Trophoblast cell (in vitro differentiated cells and primary cell): ENCODE measurements around the gene CFAP46.

Source experiments
- DNase-seq, 2 donors: peaks; one replicate each; pipeline ENCODE4 v3.0.0-alpha.2; 2016
- H2AFZ ChIP-seq: 2 replicates; pipeline ENCODE4 v1.6.1; 2013; ENCODE audit warnings: low read length, moderate library complexity, mild to moderate bottlenecking; ENCODE audit not compliant: insufficient read depth, poor library complexity
- H2AK5ac ChIP-seq: 2 replicates; pipeline ENCODE4 v1.6.1; 2013; ENCODE audit warnings: mild to moderate bottlenecking, low read length
- H2BK120ac ChIP-seq: 2 replicates; pipeline ENCODE4 v1.6.1; 2013; ENCODE audit warnings: low read length, mild to moderate bottlenecking, moderate library complexity; ENCODE audit not compliant: insufficient read depth, poor library complexity
- H2BK12ac ChIP-seq: 2 replicates; pipeline ENCODE4 v1.6.1; 2013; ENCODE audit warnings: mild to moderate bottlenecking, low read length, moderate library complexity
- H2BK5ac ChIP-seq: 2 replicates; pipeline ENCODE4 v1.6.1; 2013; ENCODE audit warnings: low read length, low read depth, moderate library complexity, mild to moderate bottlenecking; ENCODE audit not compliant: poor library complexity
- H3K14ac ChIP-seq: 2 replicates; pipeline ENCODE4 v1.6.1; 2013; ENCODE audit warnings: mild to moderate bottlenecking, low read length
- H3K18ac ChIP-seq: 2 replicates; pipeline ENCODE4 v1.6.1; 2013; ENCODE audit warnings: mild to moderate bottlenecking, low read length
- H3K23ac ChIP-seq: 2 replicates; pipeline ENCODE4 v1.6.1; 2013; ENCODE audit warnings: low read length
- H3K27ac ChIP-seq: 2 replicates; pipeline ENCODE4 v1.5.1; 2013; ENCODE audit warnings: low read depth, mild to moderate bottlenecking, inconsistent platforms, low read length, moderate library complexity
- H3K27me3 ChIP-seq: 2 replicates; pipeline ENCODE4 v1.6.1; 2013; ENCODE audit warnings: inconsistent platforms, mild to moderate bottlenecking, low read length, moderate library complexity; ENCODE audit not compliant: insufficient read depth
- H3K36me3 ChIP-seq, 2 experiments: 1 replicate in 1 of 2; 2 replicates in 1 of 2; pipeline ENCODE4 v1.6.1; 2013; ENCODE audit warnings: low read length in 2 of 2, mild to moderate bottlenecking in 2 of 2, moderate library complexity in 1 of 2; ENCODE audit not compliant: insufficient read depth in 2 of 2, control insufficient read depth in 1 of 2
- H3K4ac ChIP-seq: 2 replicates; pipeline ENCODE4 v1.6.1; 2013; ENCODE audit warnings: low read depth, mild to moderate bottlenecking, low read length, moderate library complexity
- H3K4me1 ChIP-seq, 2 experiments: 1 replicate in 1 of 2; 2 replicates in 1 of 2; pipeline ENCODE4 v1.6.1; 2013; ENCODE audit warnings: low read length in 2 of 2, mild to moderate bottlenecking in 2 of 2, moderate library complexity in 1 of 2; ENCODE audit not compliant: insufficient read depth in 2 of 2, control insufficient read depth in 1 of 2
- H3K4me2 ChIP-seq: 2 replicates; pipeline ENCODE4 v1.6.1; 2013; ENCODE audit warnings: inconsistent platforms, mild to moderate bottlenecking, low read length, moderate library complexity
- H3K4me3 ChIP-seq: 2 replicates; pipeline ENCODE4 v1.5.1; 2013; ENCODE audit warnings: mild to moderate bottlenecking, low read depth, low read length, inconsistent platforms
- H3K79me1 ChIP-seq: one replicate; pipeline ENCODE4 v1.6.1; 2013; ENCODE audit warnings: low read length
- H3K79me2 ChIP-seq: 2 replicates; pipeline ENCODE4 v1.6.1; 2013; ENCODE audit warnings: low read length, mild to moderate bottlenecking; ENCODE audit not compliant: control insufficient read depth, insufficient read depth, poor library complexity
- H3K9ac ChIP-seq: 2 replicates; pipeline ENCODE4 v1.6.1; 2013; ENCODE audit warnings: mild to moderate bottlenecking, low read length
- H3K9me3 ChIP-seq: 2 replicates; pipeline ENCODE4 v1.6.1; 2013; ENCODE audit warnings: low read depth, mild to moderate bottlenecking, control low read depth, inconsistent platforms, low read length; ENCODE audit not compliant: insufficient read depth
- H4K12ac ChIP-seq: 2 replicates; pipeline ENCODE4 v1.6.1; 2013; ENCODE audit warnings: low read depth, mild to moderate bottlenecking, low read length, moderate library complexity
- H4K8ac ChIP-seq: 2 replicates; pipeline ENCODE4 v1.6.1; 2013; ENCODE audit warnings: low read depth, mild to moderate bottlenecking, low read length, moderate library complexity
- H4K91ac ChIP-seq: one replicate; pipeline ENCODE4 v1.6.1; 2013; ENCODE audit warnings: low read depth, mild to moderate bottlenecking, low read length, moderate library complexity
- WGBS: extraction: QIAGEN DNeasy Blood & Tissue Kit; methylation state at CpG from one replicate; pipeline ENCODE4 v1.1.7; 2013; ENCODE audit warnings: missing lambda C conversion rate; ENCODE audit not compliant: insufficient read length, insufficient coverage; ENCODE audit errors: extremely low coverage; 5-methylcytosine and 5-hydroxymethylcytosine counted together

CFAP46 gene

DNA sequence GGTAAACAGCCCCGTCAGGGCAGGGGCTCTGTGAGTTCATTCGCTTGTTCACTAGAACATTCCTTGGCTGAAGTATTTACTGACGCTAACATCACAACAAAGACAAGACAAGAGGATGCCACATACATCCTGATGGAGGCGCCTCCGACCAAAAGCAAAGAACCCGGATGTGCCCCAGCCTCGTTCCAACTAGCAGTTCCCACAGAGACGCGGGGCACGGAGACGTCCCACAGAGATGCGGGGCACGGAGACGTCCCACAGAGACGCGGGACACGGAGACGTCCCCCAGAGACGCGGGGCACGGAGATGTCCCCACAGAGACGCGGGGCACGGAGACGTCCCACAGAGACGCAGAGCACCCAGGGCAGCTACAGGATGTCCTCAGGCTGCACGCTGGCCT, 35.4 kb upstream of the CFAP46 start:
- no CpG with 5 or more reads among the region's 27 CpGs for WGBS
- H3K23ac ChIP-seq: no peak overlapping the region
- no peaks in the 10 kb centered on the region for H3K4me1 ChIP-seq
- H3K79me2 ChIP-seq: no peaks in the 10 kb centered on the region
- H3K18ac ChIP-seq: no peak overlapping the region
- no peak overlapping the region for H4K12ac ChIP-seq
- no peak overlapping the region for H2BK12ac ChIP-seq
- H3K14ac ChIP-seq: no peak overlapping the region
- no peak overlapping the region for H4K8ac ChIP-seq
- H3K9me3 ChIP-seq: peaks cover 6% of the 10 kb centered on the region
- H3K9ac ChIP-seq: no peak overlapping the region
- no peaks in the 10 kb centered on the region for H3K27me3 ChIP-seq
- no peak overlapping the region for H2AFZ ChIP-seq
- H3K79me1 ChIP-seq: no peaks in the 10 kb centered on the region
- no peak for DNase-seq
- no peak overlapping the region for H3K27ac ChIP-seq
- no peak overlapping the region for H3K4me2 ChIP-seq
- no peak overlapping the region for H2BK5ac ChIP-seq
- no peak overlapping the region for H3K4me3 ChIP-seq
- H2AK5ac ChIP-seq: no peak overlapping the region
- no peak overlapping the region for H4K91ac ChIP-seq
- H3K36me3 ChIP-seq: no peaks in the 10 kb centered on the region
- no peak overlapping the region for H2BK120ac ChIP-seq
- no peak overlapping the region for H3K4ac ChIP-seq

DNA sequence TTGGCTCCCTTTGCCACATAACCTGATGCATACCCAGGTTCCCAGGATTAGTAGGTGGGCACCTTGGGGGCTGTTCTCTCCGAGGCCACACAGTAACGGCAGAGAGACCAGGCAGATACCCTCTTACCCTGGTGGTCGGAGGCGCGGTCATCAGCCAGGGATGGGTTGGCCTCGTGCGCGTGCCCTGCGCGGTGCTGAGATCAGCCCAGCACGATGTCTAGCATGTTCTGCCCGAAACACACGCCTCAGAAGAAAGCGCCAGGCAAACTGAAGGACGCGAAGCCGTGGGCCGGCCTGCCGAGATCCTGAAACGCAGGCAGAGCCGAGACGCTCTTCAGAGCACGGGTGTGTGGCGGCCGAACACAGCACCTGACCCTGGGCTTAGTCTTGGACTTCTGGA, 34.7 kb upstream of the CFAP46 start:
- Histone ChIP-seq H3K79me2 (no peaks in the 10 kb centered on the region), H3K14ac (no peak overlapping the region), H2AK5ac (no peak overlapping the region), H3K4ac (no peak overlapping the region), H3K27me3 (no peaks in the 10 kb centered on the region), H4K8ac (no peak overlapping the region), H3K9me3 (peaks cover 4% of the 10 kb centered on the region), H3K4me3 (no peak overlapping the region), H3K36me3 (no peaks in the 10 kb centered on the region), H2BK120ac (no peak overlapping the region), H4K91ac (no peak overlapping the region), H3K27ac (no peak overlapping the region), H2AFZ (no peak overlapping the region), H3K18ac (no peak overlapping the region), H3K4me1 (no peaks in the 10 kb centered on the region), H3K79me1 (no peaks in the 10 kb centered on the region), H4K12ac (no peak overlapping the region), H3K9ac (no peak overlapping the region), H2BK12ac (no peak overlapping the region), H2BK5ac (no peak overlapping the region), H3K4me2 (no peak overlapping the region), H3K23ac (no peak overlapping the region)
- no CpG with 5 or more reads among the region's 25 CpGs for WGBS
- no peak for DNase-seq

DNA sequence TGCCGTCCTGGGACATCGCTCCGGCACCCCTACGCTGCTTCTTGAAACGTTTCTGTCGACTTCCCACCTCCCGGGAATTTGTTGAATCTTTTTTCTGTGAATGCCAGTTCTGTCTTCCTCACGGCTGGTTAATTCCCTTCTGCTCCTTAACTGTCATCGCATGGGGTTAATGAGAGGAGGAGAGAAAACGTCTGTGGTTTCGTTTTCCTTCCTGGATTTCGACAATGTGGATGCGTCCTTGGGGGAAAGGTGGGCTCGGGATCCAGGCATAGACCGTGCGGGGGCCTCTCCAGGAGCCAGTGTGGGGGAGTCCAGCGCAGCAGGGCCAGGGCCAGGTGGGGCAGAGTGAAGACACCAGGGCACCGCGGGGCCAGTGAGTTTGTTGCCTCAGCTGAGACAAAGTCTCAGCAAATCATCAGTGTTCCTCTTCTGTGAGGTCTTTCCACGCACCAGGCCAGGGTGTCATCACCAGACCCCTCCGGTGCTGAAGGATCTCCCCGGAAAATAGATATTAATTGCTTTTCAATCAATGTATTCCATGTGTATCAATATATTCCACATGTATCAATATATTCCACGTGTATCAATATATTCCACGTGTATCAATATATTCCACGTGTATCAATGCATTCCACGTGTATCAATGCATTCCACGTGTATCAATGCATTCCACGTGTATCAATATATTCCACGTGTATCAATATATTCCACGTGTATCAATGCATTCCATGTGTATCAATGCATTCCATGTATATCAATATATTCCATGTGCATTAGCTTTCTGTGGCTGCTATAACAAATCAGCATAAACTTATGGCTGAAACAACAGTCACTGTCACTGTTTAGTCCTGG, 33.7 kb upstream of the CFAP46 start:
- H3K27ac ChIP-seq: no peak overlapping the region
- DNase-seq: no peak
- H3K79me1 ChIP-seq: no peaks in the 10 kb centered on the region
- no peak overlapping the region for H3K4me2 ChIP-seq
- no CpG with 5 or more reads among the region's 30 CpGs for WGBS
- H2BK12ac ChIP-seq: no peak overlapping the region
- H3K27me3 ChIP-seq: no peaks in the 10 kb centered on the region
- H3K14ac ChIP-seq: no peak overlapping the region
- H3K4me3 ChIP-seq: no peak overlapping the region
- no peak overlapping the region for H4K91ac ChIP-seq
- H2AK5ac ChIP-seq: no peak overlapping the region
- H2BK120ac ChIP-seq: no peak overlapping the region
- H4K8ac ChIP-seq: no peak overlapping the region
- H4K12ac ChIP-seq: no peak overlapping the region
- peaks cover 4% of the 10 kb centered on the region for H3K9me3 ChIP-seq
- H3K4me1 ChIP-seq: no peaks in the 10 kb centered on the region
- H3K18ac ChIP-seq: no peak overlapping the region
- no peaks in the 10 kb centered on the region for H3K36me3 ChIP-seq
- no peaks in the 10 kb centered on the region for H3K79me2 ChIP-seq
- no peak overlapping the region for H3K23ac ChIP-seq
- no peak overlapping the region for H3K4ac ChIP-seq
- H3K9ac ChIP-seq: no peak overlapping the region
- H2BK5ac ChIP-seq: no peak overlapping the region
- no peak overlapping the region for H2AFZ ChIP-seq

DNA sequence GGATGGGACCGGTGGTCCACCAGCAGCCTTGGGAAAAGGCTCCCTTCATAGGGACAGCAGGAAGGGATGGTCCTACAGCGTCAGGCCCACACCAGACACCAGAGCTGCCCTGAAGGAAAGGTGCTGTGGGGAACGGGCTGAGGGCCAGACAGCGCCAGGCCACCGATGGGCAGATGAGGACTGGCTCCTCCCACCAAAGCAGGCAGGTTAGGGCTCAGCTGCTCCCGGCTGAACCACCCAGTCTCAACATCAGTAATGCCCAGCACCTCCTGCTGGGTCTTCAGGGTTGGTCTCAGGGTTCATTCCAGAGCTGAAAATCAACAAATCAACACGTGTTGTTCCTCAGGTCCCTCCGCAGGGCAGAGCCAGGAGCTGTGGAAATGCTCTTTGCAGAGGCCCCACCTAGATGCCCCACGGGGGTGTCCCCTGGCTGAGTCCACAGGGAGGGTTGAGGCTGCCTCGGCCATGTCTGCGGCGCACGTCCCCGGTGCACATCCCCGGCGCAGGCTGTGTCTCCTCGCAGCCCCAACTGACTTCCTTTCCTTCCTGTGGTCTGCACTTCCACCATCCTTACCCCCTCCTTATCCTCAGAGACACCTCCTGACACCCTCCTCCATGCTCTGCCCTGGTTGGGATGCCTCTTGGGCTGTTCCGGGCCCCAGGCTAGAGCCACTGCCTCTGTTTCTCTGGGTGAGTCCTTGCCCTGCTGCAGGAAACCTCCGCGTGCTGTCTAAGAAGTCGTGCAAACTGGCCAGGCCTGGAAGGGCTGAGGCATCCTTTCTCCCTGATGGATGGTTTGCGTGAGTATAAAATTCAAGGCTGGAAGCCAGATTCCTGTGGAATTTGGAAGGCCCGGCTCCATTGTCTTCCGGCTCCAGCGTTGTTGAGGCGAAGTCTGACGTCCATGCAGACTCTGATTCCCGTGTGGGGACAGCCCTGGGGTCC, 32.8 kb upstream of the CFAP46 start:
- no peaks in the 10 kb centered on the region for H3K79me1 ChIP-seq
- H3K4me1 ChIP-seq: no peaks in the 10 kb centered on the region
- H2BK12ac ChIP-seq: no peak overlapping the region
- H3K23ac ChIP-seq: no peak overlapping the region
- H2AK5ac ChIP-seq: no peak overlapping the region
- H3K36me3 ChIP-seq: no peaks in the 10 kb centered on the region
- no peaks in the 10 kb centered on the region for H3K27me3 ChIP-seq
- H3K79me2 ChIP-seq: no peaks in the 10 kb centered on the region
- no peak overlapping the region for H2BK120ac ChIP-seq
- H4K91ac ChIP-seq: no peak overlapping the region
- no peak overlapping the region for H3K4me3 ChIP-seq
- H3K4ac ChIP-seq: no peak overlapping the region
- no peak overlapping the region for H2AFZ ChIP-seq
- H4K12ac ChIP-seq: no peak overlapping the region
- H3K9me3 ChIP-seq: peaks cover 7% of the 10 kb centered on the region
- no peak overlapping the region for H4K8ac ChIP-seq
- no peak overlapping the region for H3K9ac ChIP-seq
- DNase-seq: no peak
- no peak overlapping the region for H2BK5ac ChIP-seq
- no CpG with 5 or more reads among the region's 28 CpGs for WGBS
- H3K27ac ChIP-seq: no peak overlapping the region
- no peak overlapping the region for H3K4me2 ChIP-seq
- no peak overlapping the region for H3K14ac ChIP-seq
- no peak overlapping the region for H3K18ac ChIP-seq
